Skeletal muscle cell (primary cell): Measurements from ENCODE around the gene PODXL2.
A peak's percentile ranks its signal among the peaks of the same experiment; 100 is the strongest.

ENCODE experiments used
- DNase-seq: peaks from one replicate; pipeline ENCODE4 v3.0.0-alpha.2; 2010; ENCODE audit warnings: low read depth
- H3K4me3 ChIP-seq: 2 replicates; pipeline ENCODE4 v1.5.1; 2011; ENCODE audit warnings: low read depth, mild to moderate bottlenecking, control low read depth, low read length, moderate library complexity

The PODXL2 gene

GRCh38 chr3:127684871-127685707, 56.1 kb downstream of the PODXL2 start:
- H3K4me3 ChIP-seq, result no peak overlapping the region
- DNase-seq, result no peak

GRCh38 chr3:127685708-127686511, 56.9 kb downstream of the PODXL2 start:
- no peak for DNase-seq

GRCh38 chr3:127686512-127686894, 57.5 kb downstream of the PODXL2 start:
- H3K4me3 ChIP-seq, result no peak overlapping the region
- no peak for DNase-seq

More at GRCh38 chr3:127685708-127686511, 56.9 kb downstream of the PODXL2 start:
- no peak overlapping the region for H3K4me3 ChIP-seq

GRCh38 chr3:127687228-127687737, 58.3 kb downstream of the PODXL2 start:
- DNase-seq, result no peak
- H3K4me3 ChIP-seq, result no peak overlapping the region

- DNase-seq, result no peak
- H3K4me3 ChIP-seq, result no peak overlapping the region
Measured at GRCh38 chr3:127688022-127688415, 59.0 kb downstream of the PODXL2 start.

- DNase-seq, result no peak
- no peak overlapping the region for H3K4me3 ChIP-seq
Measured at GRCh38 chr3:127688416-127689265, 59.7 kb downstream of the PODXL2 start.

- no peak overlapping the region for H3K4me3 ChIP-seq
- DNase-seq, result no peak
Measured at GRCh38 chr3:127689266-127689860, 60.4 kb downstream of the PODXL2 start.

GRCh38 chr3:127690106-127690505, 61.1 kb downstream of the PODXL2 start:
- DNase-seq, result no peak
- H3K4me3 ChIP-seq, result no peak overlapping the region

- no peak for DNase-seq
- H3K4me3 ChIP-seq, result no peak overlapping the region
Measured at GRCh38 chr3:127690823-127691452, 62.0 kb downstream of the PODXL2 start.

GRCh38 chr3:127691489-127691888, 62.5 kb downstream of the PODXL2 start:
- no peak for DNase-seq
- no peak overlapping the region for H3K4me3 ChIP-seq

- no peak for DNase-seq
- no peak overlapping the region for H3K4me3 ChIP-seq
Measured at GRCh38 chr3:127691974-127692373, 63.0 kb downstream of the PODXL2 start.

- no peak overlapping the region for H3K4me3 ChIP-seq
- no peak for DNase-seq
Measured at GRCh38 chr3:127692501-127693335, 63.7 kb downstream of the PODXL2 start.

- no peak for DNase-seq
Measured at GRCh38 chr3:127693336-127693843, 64.4 kb downstream of the PODXL2 start.

GRCh38 chr3:127694467-127695215, 65.7 kb downstream of the PODXL2 start:
- no peak overlapping the region for H3K4me3 ChIP-seq
- DNase-seq, result no peak

More at GRCh38 chr3:127693336-127693843, 64.4 kb downstream of the PODXL2 start:
- no peak overlapping the region for H3K4me3 ChIP-seq

GRCh38 chr3:127697551-127698240, 68.7 kb downstream of the PODXL2 start:
- peak; percentile 70 for DNase-seq
- no peak overlapping the region for H3K4me3 ChIP-seq

- H3K4me3 ChIP-seq, result no peak overlapping the region
Measured at GRCh38 chr3:127698286-127698685, 69.3 kb downstream of the PODXL2 start.

More at GRCh38 chr3:127698286-127698685, 69.3 kb downstream of the PODXL2 start:
- no peak for DNase-seq
